OCI-LY3 (cell line): ENCODE data around the gene EAPP.

Experiments
- EZH2phosphoT487 ChIP-seq: fragments of 200-600 bp; shearing (Covaris generic); IDR thresholded peaks from 2 replicates; pipeline ENCODE4 v1.6.1; 2018; ENCODE audit warnings: antibody characterized with exemption, mixed run types, low read depth
- TF ChIP-seq, protein P1 (sequence below): fragments of 200-600, 300-600 bp; sonication (generic); IDR thresholded peaks from 2 replicates; pipeline ENCODE4 v1.5.1; 2014; ENCODE audit warnings: antibody characterized with exemption, low read length, low read depth

DNA sequence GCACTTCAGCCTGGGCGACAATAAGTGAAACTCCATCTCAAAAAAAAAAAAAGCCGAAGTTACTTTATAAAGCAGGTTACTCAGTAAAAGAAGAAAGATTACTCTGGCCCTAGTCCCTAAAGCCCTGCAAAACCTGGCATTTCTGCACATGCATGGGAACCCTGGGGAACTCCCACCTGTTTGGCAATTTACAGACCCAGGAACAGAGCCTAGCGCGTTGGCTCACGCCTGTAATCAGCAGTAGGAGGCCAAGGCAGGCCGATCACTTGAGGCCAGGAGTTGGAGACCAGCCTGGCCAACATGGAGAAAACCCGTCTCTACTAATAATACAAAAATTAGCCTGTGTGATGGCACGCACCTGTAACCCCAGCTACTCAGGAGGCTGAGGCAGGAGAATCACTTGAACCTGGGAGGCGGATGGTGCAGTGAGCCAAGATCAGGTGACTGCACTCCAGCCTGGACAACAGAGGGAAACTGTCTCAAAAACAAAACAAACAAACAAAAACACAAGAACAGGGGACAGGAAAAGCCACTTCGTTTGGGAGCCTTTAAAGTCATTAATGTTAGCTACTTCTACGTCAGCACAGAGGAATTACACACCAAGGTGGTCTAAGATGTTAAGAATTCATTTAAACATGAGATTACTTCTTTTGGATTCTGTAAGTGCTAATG, 43.4 kb downstream of the EAPP start:
- TF ChIP-seq, protein P1, sequence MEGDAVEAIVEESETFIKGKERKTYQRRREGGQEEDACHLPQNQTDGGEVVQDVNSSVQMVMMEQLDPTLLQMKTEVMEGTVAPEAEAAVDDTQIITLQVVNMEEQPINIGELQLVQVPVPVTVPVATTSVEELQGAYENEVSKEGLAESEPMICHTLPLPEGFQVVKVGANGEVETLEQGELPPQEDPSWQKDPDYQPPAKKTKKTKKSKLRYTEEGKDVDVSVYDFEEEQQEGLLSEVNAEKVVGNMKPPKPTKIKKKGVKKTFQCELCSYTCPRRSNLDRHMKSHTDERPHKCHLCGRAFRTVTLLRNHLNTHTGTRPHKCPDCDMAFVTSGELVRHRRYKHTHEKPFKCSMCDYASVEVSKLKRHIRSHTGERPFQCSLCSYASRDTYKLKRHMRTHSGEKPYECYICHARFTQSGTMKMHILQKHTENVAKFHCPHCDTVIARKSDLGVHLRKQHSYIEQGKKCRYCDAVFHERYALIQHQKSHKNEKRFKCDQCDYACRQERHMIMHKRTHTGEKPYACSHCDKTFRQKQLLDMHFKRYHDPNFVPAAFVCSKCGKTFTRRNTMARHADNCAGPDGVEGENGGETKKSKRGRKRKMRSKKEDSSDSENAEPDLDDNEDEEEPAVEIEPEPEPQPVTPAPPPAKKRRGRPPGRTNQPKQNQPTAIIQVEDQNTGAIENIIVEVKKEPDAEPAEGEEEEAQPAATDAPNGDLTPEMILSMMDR: no peak
- TF ChIP-seq EZH2phosphoT487: no peak
